Progenitor cell of endocrine pancreas (in vitro differentiated cells): Measurements from ENCODE around the gene TRABD. TPM values are rescaled to one million over a fixed set of nuclear protein-coding genes. Genes with fewer than 3 reads are reported as not detected.

ENCODE experiments used
- DNase-seq: peaks from one replicate; pipeline ENCODE4 v3.0.0; 2021; ENCODE audit warnings: low spot score; ENCODE audit not compliant: unreplicated experiment
- H3K27ac Mint-ChIP-seq: 2 replicates; pipeline ENCODE4 v1.8.0; 2021; ENCODE audit warnings: mild to moderate bottlenecking, moderate library complexity, mixed read lengths
- H3K27me3 Mint-ChIP-seq: 2 replicates; pipeline ENCODE4 v1.8.0; 2021; ENCODE audit warnings: mixed read lengths
- H3K36me3 Mint-ChIP-seq: 2 replicates; pipeline ENCODE4 v1.8.0; 2022; ENCODE audit warnings: mixed read lengths; ENCODE audit not compliant: insufficient read depth
- H3K4me1 Mint-ChIP-seq: 2 replicates; pipeline ENCODE4 v1.8.0; 2021; ENCODE audit warnings: low read depth, mixed read lengths
- H3K4me3 Mint-ChIP-seq: 2 replicates; pipeline ENCODE4 v1.8.0; 2021; ENCODE audit warnings: low read depth, mild to moderate bottlenecking, moderate library complexity, mixed read lengths
- H3K9me3 Mint-ChIP-seq: 2 replicates; pipeline ENCODE4 v1.8.0; 2021; ENCODE audit warnings: low read depth, mixed read lengths
- CTCF ChIP-seq: fragments of 200-600 bp; sonication (generic); IDR thresholded peaks from one replicate; pipeline ENCODE4 v1.5.0; 2021; ENCODE audit warnings: antibody characterized with exemption, mild to moderate bottlenecking; ENCODE audit not compliant: unreplicated experiment
- total RNA-seq: library from RNA; stranded (reverse); gene quantifications from 2 replicates; pipeline ENCODE4 v1.2.1, GENCODE V29; 2021

Gene TRABD
- total RNA-seq, 1 donor from 2014 or later, result 39.4 TPM

GRCh38 chr22:50174382-50175190, 11.1 kb upstream of the TRABD start:
- H3K4me3 Mint-ChIP-seq, result no peak overlapping the region
- H3K4me1 Mint-ChIP-seq, result peaks cover 3% of the 10 kb centered on the region

GRCh38 chr22:50175191-50175461, 10.6 kb upstream of the TRABD start:
- DNase-seq, result no peak
- Mint-ChIP-seq H3K4me1 (peaks cover 5% of the 10 kb centered on the region), H3K27ac (no peak overlapping the region), H3K9me3 (no peaks in the 10 kb centered on the region), H3K27me3 (no peaks in the 10 kb centered on the region), H3K4me3 (no peak overlapping the region), H3K36me3 (peaks cover 6% of the 10 kb centered on the region)
- TF ChIP-seq CTCF, result no peak

More at GRCh38 chr22:50174382-50175190, 11.1 kb upstream of the TRABD start:
- no peak for DNase-seq
- Mint-ChIP-seq H3K27ac (no peak overlapping the region), H3K36me3 (peaks cover 6% of the 10 kb centered on the region), H3K27me3 (no peaks in the 10 kb centered on the region), H3K9me3 (no peaks in the 10 kb centered on the region)
- no peak for TF ChIP-seq CTCF

- DNase-seq, result no peak
- no peak overlapping the region for H3K4me3 Mint-ChIP-seq
- no peaks in the 10 kb centered on the region for H3K27me3 Mint-ChIP-seq
- peaks cover 6% of the 10 kb centered on the region for H3K36me3 Mint-ChIP-seq
- H3K27ac Mint-ChIP-seq, result no peak overlapping the region
- H3K9me3 Mint-ChIP-seq, result no peaks in the 10 kb centered on the region
- peaks cover 2% of the 10 kb centered on the region for H3K4me1 Mint-ChIP-seq
- TF ChIP-seq CTCF, result no peak
Measured at GRCh38 chr22:50175921-50176849, 9.5 kb upstream of the TRABD start.

- H3K4me1 Mint-ChIP-seq, result peaks cover 1% of the 10 kb centered on the region
- DNase-seq, result no peak
- no peak for TF ChIP-seq CTCF
- H3K27ac Mint-ChIP-seq, result no peak overlapping the region
- H3K4me3 Mint-ChIP-seq, result no peak overlapping the region
- H3K36me3 Mint-ChIP-seq, result peaks cover 6% of the 10 kb centered on the region
- no peaks in the 10 kb centered on the region for H3K27me3 Mint-ChIP-seq
- no peaks in the 10 kb centered on the region for H3K9me3 Mint-ChIP-seq
Measured at GRCh38 chr22:50176850-50177536, 8.7 kb upstream of the TRABD start.
